ENCODE results near the gene MAN2C1. TPM values are rescaled to one million over a fixed set of nuclear protein-coding genes. Genes with fewer than 3 reads are reported as not detected.

The MAN2C1 gene
- total RNA-seq, 1 donor from 2014 or later: 229 TPM

- no peak for DNase-seq (ENCODE audit: low spot score)
Measured at GRCh38 chr15:75309711-75310110, 58.7 kb downstream of the MAN2C1 start.

- DNase-seq (ENCODE audit: low spot score): peak; percentile 46
Measured at GRCh38 chr15:75307778-75308390, 60.5 kb downstream of the MAN2C1 start.

- DNase-seq (ENCODE audit: low spot score): no peak
Measured at GRCh38 chr15:75306188-75306587, 62.2 kb downstream of the MAN2C1 start.

Other genes with a start within 250 kb of the MAN2C1 start
- 27.0 TPM for gene C15orf39, start 166.7 kb downstream of the MAN2C1 start, total RNA-seq
- not detected for gene GOLGA6C, start 110.3 kb downstream of the MAN2C1 start, total RNA-seq
- gene GOLGA6D, start 85.8 kb downstream of the MAN2C1 start, total RNA-seq: 0.12 TPM
- gene COMMD4, start 32.5 kb downstream of the MAN2C1 start, total RNA-seq: 57.6 TPM
- gene NEIL1, start 21.6 kb downstream of the MAN2C1 start, total RNA-seq: 67.7 TPM
- 65.5 TPM for gene SIN3A, start 83.1 kb upstream of the MAN2C1 start, total RNA-seq
- gene PTPN9, start 210.7 kb upstream of the MAN2C1 start, total RNA-seq: 35.4 TPM

All from mucosa of gallbladder (tissue), 1 donor.